GM21825 (cell line): ENCODE results near the gene COL20A1.

Experiments
- ATAC-seq: cut with Tn5 transposase; IDR thresholded peaks from one replicate; pipeline ENCODE4 v1.9.1; 2021; ENCODE audit warnings: mild to moderate bottlenecking, moderate library complexity; ENCODE audit not compliant: unreplicated experiment

COL20A1 gene

GRCh38 chr20:63359164-63359934 lies 66.4 kb downstream of the COL20A1 start:
- ATAC-seq = no peak

GRCh38 chr20:63359937-63360849 lies 67.2 kb downstream of the COL20A1 start:
- no peak for ATAC-seq

- ATAC-seq = no peak
Observed at GRCh38 chr20:63360850-63361518, 68.0 kb downstream of the COL20A1 start, which contains the start of gene CHRNA4. Gene CHRNA4 (minus strand): TSS chr20:63361349. CDS start chr20:63361165, 184 bp downstream.

- no peak for ATAC-seq
Observed at GRCh38 chr20:63361519-63362435, 68.8 kb downstream of the COL20A1 start.

GRCh38 chr20:63362436-63363009 lies 69.5 kb downstream of the COL20A1 start:
- ATAC-seq = no peak

GRCh38 chr20:63363013-63363957 lies 70.3 kb downstream of the COL20A1 start:
- no peak for ATAC-seq

GRCh38 chr20:63363981-63364561 lies 71.1 kb downstream of the COL20A1 start:
- no peak for ATAC-seq

- ATAC-seq = no peak
Observed at GRCh38 chr20:63364801-63365585, 72.0 kb downstream of the COL20A1 start.

- no peak for ATAC-seq
Observed at GRCh38 chr20:63365601-63366389, 72.8 kb downstream of the COL20A1 start.

- no peak for ATAC-seq
Observed at GRCh38 chr20:63366390-63367365, 73.7 kb downstream of the COL20A1 start.

GRCh38 chr20:63367446-63368055 lies 74.6 kb downstream of the COL20A1 start:
- ATAC-seq = no peak

GRCh38 chr20:63368151-63368550 lies 75.2 kb downstream of the COL20A1 start:
- no peak for ATAC-seq

GRCh38 chr20:63369024-63369530 lies 76.1 kb downstream of the COL20A1 start:
- ATAC-seq = no peak

GRCh38 chr20:63369724-63370617 lies 77.0 kb downstream of the COL20A1 start:
- no peak for ATAC-seq
